Activated CD4-positive, alpha-beta T cell treated with anti-CD3 and anti-CD28 coated beads for 24 hours (primary cell): ENCODE data around the gene LRRC2.
"Not testable (repeated sequence)": the region's sequence is repeated elsewhere in the genome, so short reads cannot be mapped to it uniquely, and the experiment has no call there.

Experiments used
- DNase-seq, 2 donors: peaks; one replicate each; pipeline ENCODE4 v3.0.0-alpha.2; 2020; ENCODE audit warnings: low read depth in 2 of 2

Gene LRRC2

DNA sequence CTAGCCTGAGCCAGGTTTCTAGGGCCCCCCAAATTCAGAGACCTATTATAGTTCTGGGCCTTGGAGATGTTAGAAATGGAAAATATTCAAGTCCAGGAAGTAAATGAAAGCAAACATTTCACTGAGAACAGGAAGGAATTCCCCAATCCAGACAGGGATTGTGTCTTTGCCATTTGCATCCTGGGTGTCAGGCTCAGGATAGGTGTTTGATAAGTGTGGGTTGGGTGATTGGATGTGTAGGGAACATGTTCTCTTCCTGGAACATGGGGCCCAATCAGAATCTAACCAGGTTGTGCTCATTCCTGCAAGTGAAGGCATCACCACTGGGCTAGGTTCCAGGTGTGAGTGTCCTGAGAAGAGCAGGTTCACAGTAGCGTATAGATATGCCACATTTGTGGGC, 14.6 kb upstream of the LRRC2 start:
- DNase-seq: no peak

DNA sequence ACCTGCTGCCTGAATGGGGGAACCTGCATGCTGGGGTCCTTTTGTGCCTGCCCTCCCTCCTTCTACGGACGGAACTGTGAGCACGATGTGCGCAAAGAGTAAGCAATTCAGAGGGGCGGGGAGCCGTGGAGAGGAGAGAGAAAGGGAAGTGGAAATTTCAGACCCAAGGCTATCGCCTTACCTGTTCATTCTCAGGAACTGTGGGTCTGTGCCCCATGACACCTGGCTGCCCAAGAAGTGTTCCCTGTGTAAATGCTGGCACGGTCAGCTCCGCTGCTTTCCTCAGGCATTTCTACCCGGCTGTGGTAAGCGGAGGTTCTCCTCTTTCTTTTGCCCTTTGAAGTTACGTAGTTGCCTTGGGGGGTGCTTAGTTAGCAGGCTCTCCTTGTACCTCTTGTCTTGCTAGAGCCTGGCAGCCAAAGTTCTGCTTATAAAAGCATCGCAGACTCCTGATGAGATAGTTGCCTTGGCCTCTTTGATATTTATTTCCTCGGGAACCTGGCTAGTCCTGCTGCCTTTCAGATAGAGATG, 13.7 kb upstream of the LRRC2 start:
- DNase-seq: no peak

DNA sequence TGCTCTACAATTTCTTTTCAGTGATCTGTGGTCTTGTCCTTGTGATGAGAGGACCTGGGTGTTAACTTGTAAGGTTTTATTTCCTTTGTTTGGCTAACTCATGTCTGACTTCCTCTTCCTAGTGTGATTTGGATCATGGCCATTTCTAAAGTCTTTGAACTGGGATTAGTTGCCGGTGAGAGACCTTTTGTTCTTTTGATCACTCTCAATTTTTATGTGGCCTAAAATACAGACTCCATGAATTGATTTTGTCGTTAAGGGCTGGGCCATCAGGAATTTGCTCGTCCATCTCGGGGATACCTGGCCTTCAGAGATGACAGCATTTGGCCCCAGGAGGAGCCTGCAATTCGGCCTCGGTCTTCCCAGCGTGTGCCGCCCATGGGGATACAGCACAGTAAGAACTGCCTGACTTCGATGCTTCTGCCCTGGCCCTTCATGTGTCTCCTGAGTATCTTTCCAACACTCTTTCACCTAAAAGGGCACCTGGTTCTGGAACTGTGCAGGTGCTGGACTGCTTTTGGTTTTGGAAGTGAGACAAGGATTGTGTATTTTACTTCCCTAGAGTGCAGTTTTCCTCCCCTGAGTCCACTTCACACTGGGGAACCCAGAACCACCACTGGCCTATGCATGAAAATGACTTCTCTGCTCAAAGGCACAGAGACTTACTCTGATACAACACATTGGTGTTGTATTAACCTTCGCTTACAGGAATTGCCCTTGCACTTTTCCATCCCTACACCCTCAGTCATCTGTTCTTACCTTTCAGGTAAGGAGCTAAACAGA, 13.1 kb upstream of the LRRC2 start:
- DNase-seq: no peak

DNA sequence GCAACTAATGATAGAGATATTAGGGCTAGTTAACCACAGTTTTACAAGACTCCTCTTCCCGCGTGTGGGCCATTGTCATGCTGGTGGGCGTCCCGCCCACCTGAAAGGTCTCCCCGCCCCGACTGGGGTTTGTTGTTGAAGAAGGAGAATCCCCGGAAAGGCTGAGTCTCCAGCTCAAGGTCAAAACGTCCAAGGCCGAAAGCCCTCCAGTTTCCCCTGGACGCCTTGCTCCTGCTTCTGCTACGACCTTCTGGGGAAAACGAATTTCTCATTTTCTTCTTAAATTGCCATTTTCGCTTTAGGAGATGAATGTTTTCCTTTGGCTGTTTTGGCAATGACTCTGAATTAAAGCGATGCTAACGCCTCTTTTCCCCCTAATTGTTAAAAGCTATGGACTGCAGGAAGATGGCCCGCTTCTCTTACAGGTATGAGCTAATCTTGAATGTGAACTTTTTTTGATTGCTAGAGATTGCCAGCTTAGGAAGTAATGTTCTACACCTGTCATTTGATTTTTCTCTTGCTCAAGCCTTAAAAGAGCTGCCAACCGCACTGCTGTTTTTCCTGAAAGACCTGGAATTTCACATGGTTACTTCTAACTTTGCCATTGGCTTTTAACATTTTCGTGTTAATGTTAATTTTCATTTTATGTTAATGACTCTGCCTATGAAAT, 11.6 kb upstream of the LRRC2 start:
- DNase-seq: not testable (repeated sequence)

DNA sequence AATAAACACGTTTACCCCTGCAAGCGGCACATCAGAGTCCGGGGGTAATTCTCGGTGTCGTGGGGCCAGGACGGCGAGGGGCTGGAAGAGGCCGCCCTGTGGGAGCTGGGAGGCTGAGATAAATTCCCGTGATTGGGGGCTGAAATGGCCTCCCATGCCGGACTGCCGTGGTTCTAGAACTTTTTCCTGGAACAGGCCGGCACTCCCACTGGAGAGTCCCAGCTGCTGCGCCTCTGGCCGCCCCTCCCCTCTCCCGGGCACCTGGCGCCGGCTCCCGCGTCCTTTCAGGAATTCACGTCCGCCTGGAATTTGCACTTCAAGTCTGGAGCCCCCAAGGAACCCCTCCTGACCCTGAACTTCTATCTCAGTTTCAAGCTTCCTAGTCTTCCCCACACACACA, 10.8 kb upstream of the LRRC2 start:
- no peak for DNase-seq

DNA sequence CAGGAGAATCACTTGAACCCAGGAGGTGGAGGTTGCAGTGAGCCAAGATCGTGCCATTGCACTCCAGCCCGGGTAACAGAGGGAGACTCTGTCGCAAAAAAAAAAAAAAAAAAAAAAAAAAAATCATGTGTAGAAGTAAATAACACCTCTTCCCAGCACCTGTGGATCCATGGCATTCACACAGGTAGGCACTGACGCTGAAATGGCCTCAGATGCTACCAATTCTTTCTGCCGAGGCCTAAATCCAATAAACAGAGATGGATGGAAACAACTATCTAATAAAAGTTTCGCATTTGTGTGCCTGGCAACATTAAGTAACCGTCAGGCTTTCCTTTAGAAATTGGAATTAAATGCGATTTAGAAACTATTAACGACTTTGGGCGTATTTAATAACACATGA, 10.3 kb upstream of the LRRC2 start:
- DNase-seq: no peak

DNA sequence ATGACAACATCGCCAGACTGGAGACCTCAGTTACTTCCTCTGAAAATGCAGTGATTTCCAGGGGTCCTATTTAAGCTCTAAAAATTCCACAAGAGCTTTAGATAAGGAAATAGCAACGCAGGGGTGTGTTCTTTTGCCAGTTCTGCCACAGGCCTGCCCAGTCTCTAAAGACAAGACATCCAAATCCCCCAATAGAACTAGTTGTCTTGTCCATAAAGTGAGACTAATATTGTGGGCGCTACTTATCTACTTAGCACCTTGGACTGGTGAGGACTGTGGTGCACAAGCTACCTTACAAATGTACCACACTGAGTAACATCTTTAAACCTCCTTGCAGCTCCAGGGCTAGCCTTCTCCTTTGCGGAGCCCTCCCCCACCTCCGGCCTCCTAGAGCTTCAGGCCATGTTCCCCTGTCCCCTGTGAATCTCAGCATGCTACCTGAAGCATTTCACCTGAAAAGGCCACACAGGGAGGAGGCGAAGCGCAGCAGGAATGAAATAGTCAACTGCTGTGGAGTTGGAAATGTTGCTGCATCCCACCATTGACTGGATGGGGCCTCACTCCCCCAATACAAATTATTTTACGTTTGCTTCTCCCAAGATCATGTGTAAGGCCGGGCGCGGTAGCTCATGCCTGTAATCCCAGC, 9.6 kb upstream of the LRRC2 start:
- no peak for DNase-seq

DNA sequence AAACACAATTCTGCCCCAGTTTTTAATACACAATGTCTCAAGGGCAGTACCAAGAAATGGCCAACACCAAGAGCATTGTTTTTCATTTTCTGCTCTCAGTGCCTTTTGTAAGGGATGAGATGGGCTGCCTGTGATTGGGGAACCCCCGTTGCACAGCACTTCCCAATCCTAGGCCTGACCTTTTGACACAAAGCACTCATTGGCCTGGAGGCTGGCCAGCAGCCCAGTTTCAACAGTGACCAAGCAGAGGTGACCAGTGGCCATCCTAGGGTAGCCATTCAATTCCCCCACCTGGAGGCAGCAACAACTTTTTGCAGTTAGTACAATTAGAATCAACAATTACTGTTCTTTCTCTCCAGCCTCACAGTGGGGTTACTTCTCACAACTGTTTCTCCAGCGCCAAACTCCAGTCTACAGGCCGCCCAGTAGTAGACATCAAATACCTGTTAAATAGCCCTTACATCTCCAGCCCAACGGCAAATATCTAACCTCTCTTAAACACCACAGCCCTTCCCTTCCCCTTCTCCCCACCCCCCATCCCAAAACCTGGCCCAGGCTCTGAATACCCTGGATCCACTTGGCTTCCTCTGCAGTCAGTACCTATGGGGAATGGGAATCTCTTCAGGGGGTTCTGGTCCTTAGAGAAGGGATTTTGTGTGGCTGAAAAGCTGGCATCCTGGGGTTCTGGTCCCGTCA, 8.9 kb upstream of the LRRC2 start:
- DNase-seq: no peak

DNA sequence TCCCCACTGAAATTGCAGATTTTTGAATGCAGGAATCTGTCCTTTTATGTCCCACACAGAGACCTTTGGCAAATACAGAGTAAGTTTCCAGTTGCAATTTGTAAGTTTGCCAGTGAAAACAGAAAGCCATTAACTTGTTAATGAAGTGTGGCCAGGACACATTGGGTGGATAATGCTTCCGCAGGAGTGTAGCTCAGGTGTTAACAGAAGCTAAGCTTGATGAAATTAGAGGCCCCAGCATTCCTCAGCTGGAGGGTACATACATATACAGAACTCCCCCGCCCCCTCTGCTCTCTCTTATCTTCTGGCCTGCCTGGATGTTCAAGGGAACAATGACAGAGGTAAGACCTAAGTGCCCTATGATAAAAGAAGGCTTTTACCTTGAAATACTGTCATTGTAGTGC, 8.1 kb upstream of the LRRC2 start:
- no peak for DNase-seq

DNA sequence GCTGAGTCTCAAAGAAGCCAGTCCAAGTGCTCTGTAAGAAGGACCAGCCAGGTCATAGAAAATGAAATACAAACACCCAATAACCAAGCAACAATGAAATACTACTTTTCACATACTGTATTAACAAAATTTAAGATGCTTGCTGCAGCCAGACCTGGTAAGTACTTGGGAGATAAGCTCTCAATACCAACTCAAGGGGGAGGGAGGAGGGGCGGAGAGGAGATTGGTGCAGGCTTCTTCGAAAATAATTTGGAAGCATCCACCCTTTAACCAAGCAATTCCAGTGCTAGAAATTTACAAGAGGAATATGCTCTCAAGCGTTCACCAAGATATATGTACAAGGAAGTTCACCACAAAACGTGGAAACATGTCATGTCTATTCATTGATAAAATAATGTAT, 7.6 kb upstream of the LRRC2 start:
- DNase-seq: no peak

DNA sequence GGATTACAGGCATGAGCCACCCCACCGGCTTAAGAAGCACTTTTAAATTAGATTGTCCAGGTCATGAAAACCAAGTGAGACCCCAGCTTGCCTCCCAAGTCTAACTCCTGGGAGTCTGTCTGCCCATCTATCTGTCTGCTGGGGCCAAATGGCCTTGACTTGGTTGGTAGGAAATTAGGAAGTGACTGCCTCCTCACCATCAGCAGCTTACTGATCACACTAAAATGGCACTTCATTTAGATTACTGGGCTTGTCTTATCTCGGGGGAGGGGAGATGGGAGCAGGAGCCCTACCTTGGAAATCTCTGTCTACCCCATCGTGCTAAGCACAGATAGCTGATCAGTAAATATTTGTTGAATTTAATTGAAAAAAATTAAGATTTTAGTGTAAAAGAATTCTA, 5.6 kb upstream of the LRRC2 start:
- DNase-seq: no peak

DNA sequence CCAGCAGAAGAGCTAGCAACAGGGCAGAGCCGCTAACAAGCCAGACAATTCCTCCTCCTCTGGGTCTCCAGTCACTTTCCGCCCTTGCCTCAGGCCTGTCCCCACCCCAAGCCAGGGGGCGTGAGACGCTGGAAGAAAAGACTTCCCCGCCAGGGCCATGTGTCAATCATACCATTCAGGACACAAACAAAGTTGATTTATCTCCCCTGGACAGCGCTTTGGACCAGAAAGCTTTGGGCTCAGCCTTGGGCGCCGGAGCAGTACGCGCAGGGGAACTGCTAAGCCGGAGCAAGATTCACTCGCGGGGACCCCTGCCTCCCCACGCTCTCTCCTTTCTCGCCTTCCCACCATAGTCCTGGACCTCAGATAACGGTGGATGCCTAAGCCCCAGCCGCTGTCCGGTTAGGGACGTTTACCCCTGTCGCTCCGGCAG, 479 bp downstream of the LRRC2 start:
- DNase-seq: no peak

DNA sequence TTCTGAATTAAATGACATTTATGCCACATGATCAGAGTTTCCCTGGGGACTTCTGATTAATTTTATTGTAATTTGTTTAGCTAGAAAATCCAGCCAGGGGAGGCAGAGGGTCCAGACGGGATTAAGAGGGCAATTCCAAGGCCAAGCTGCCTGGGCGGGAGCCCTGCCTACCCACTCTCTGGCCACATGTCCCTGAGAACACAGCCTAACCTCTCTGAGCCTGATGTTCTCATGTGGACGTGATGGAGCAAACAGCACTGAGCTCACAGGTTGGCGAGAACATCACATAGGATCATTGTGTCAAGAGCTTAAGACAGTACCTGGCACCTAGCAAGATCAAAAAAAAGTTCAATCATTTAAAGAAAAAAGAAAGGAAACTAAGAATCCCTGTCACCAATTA, 1.0 kb downstream of the LRRC2 start:
- DNase-seq: no peak

DNA sequence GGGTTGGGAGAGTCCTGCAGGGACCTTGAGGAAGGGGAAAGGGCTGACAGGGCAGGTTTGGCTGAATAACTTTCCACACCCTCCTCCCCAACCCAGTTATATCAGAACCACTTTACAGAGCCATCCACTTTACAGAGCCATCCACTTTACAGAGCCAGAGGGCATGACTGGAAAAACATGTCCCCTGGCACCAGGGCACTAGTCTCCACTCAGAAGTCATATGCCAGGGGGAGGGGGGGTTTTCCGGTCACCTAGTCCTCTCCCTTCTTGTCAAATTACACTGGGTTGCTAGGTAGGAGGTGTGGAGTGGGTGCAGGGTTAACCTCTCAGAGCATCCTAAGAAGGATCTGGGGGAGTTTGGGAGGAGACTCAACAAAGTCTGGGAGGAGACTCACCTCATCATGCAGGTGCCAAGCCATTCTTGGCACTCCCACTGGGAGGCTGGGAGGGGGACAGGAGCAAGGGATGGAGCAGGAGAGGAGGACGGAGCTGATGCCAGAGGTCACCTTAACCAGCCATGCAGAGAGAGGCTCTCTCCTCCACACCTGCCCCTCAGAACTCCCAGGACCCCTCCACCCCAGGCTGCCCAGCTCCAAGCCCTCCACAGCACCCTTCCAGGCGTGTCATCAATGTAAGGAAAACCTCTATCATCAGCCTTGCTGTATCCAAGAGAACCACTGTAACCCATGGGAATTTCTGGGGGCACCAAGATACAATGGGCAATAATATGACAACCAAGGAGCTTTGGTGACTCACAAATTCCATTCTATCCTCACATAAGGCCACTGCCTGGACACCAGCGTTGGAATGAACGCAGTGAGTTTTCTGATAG, 1.7 kb downstream of the LRRC2 start:
- no peak for DNase-seq

DNA sequence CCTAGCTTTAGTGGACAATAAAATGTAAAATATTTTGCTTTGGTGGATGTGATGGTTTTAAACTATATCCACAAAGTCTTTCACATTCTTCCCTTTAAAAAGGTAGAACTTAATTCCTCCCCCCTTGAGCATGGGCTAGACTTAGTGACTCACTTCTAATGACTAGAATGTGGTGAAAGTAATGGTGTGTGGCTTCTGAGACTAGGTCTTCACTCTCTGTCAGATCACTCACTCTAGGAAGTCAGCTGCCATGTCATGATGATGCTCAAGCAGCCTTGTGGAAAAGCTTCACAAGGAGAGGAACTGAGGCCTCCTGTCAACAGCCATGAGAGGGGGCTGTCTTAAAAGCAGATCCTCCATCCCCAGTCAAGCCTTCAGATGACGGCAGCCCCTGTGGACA, 4.2 kb downstream of the LRRC2 start:
- DNase-seq: no peak

DNA sequence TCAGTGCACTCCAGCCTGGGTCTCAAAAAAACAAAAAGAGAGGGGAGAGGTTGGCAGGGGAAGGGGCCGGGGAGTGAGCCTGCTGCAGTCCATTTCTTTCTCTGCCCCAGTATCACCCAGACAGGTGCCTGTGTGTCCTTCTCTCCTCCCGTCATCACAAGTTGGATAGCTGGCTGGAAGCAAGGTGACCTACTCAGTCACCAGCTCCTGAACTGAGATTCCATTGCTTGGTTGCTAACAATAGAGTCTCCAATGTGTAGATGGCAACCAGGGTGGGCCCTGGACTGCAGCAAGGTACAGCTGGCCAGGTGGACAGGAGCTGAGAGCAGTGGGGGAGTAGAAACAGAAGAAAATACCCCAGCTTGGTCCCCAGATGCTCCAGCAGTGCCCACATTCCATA, 4.6 kb downstream of the LRRC2 start:
- no peak for DNase-seq

DNA sequence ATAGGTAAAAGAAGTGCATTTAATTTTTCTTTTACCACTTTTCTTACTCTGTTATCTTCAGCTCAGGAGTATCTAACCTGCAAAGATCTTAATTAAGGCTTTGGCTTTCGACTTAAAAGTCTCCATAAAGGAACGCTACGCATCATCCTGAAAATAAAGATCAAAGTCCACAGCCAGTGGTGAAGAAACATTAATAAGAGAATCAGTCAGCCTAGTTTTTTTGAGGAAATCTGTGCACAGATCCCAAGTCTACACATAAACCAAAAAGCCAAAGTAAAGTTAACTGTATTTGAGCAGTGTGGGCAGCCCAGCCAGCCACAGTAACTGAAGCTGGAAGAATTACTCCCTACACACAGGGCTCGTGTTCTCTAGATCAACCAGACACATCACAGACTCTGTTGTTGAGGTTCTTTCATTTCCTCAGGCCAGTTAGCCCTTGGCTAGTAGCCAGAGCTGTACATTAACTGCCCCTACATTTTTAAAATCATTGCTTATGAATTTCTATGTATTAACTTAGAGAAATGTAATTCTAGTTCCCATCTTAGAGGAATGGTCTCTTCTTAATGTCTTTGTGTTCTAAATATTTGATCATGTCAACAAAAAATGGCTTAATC, 6.9 kb downstream of the LRRC2 start:
- no peak for DNase-seq

DNA sequence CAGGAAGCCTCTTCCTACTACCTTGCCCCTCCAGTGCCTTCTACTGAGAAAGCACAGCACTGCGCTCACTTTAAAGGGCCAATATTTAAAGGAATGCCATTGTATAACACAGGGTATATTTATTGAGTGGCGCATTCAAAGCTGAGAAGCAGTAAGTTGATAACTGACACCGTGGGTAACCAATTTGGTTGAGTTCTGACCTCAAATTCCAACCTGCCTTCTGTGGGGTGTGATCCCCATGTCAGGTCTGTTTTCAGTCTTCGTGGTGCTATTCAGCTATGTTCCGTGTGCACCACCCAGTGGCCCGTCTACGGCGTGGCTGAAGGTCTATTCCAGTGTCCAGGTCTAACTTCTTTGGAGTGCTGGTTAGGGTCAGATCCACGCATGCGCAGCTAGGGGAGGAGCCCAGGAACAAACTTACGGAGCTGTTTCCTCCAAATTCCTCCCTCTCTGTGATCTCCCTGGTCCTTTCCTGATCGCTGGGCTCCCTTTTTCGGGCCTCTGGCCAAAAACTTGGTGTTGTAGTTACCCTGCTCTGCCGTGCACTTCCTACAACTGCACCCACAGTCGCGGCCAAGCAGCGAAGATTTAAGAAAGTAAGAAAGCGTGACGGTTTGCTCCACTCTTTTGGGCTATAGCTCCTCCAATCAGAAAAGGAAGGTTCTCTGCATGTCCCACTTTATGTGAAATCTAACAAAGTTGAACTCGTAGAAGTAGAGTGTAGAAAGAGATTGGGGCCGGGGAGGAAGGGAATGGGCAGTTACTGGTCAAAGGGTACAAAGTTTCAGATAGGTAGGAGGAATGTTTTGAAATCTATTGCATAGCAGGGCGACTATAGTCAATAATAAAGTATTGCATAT, 7.7 kb downstream of the LRRC2 start:
- peak; percentile 44 to 58 for DNase-seq

DNA sequence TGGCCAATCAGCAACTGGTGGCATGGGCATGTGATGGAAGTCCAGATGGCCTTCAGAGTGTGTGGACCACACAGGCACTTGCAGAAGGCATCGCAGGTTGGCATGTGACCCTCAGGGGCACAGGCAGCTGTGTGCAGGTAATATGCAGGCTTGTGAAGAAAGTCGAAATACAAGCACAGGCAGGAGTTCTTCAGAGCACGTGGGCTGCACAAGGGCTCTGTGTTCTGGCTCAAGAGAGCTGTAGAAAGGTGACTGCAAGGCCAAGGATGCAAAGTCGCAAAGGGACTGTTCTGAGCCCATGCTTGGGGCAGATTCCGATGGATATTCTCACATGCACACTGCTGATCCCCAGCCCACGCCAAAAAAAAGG, 8.3 kb downstream of the LRRC2 start:
- DNase-seq: no peak

DNA sequence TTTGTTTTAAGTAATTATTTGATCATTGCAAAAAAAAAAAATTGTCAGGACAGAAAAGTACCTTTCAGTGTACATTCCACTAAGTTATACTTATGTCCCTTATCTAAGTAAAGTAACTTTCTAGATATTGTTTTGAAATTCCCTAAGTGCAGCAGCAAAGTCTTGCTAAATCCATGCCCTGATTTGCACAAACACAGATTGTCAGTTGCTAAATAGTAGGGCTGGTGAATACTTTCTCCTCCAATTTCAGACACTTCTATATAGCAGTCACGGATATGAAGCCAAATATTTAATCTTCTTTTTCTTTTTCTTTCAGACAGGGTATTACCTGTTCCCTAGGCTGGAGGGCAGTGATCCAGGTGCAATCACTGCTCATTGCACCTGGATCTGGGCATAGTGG, 12.9 kb downstream of the LRRC2 start:
- no peak for DNase-seq
